ENCODE data around the gene LYL1.
"Not testable (repeated sequence)": the region's sequence is repeated elsewhere in the genome, so short reads cannot be mapped to it uniquely, and the experiment has no call there.

LYL1 gene

GRCh38 chr19:13102666-13103580 lies at the start of gene LYL1:
LYL1 (minus strand) TSS chr19:13102858; CDS start chr19:13101171, 1,687 bp downstream.
- no peak for DNase-seq

GRCh38 chr19:13151605-13152355 lies 49.1 kb upstream of the LYL1 start:
- DNase-seq: peak; percentile 97

GRCh38 chr19:13150931-13151604 lies 48.4 kb upstream of the LYL1 start:
- no peak for DNase-seq

GRCh38 chr19:13150187-13150930 lies 47.7 kb upstream of the LYL1 start, which contains the start of the genes IER2 and STX10:
IER2 (plus strand) TSS chr19:13150411; CDS start chr19:13153187, 2,776 bp downstream.
STX10 (minus strand) TSS chr19:13150375; CDS start chr19:13150173, 202 bp downstream.
- DNase-seq: peak; percentile 89

- DNase-seq: peak; percentile 23
These were observed 47.0 kb upstream of the LYL1 start for GRCh38 chr19:13149628-13150186.

GRCh38 chr19:13149173-13149627 lies 46.5 kb upstream of the LYL1 start:
- not testable (repeated sequence) for DNase-seq

- no peak for DNase-seq
These were observed 44.3 kb upstream of the LYL1 start for GRCh38 chr19:13146763-13147563.

- no peak for DNase-seq
These were observed 37.1 kb upstream of the LYL1 start for GRCh38 chr19:13139633-13140311.

GRCh38 chr19:13138916-13139198 lies 36.2 kb upstream of the LYL1 start:
- no peak for DNase-seq

GRCh38 chr19:13138171-13138915 lies 35.7 kb upstream of the LYL1 start:
- no peak for DNase-seq

- DNase-seq: no peak
These were observed 34.7 kb upstream of the LYL1 start for GRCh38 chr19:13137290-13137794.

- no peak for DNase-seq
These were observed 32.7 kb upstream of the LYL1 start for GRCh38 chr19:13135068-13136062.

GRCh38 chr19:13134626-13135025 lies 32.0 kb upstream of the LYL1 start:
- no peak for DNase-seq

- DNase-seq: no peak
These were observed 30.7 kb upstream of the LYL1 start for GRCh38 chr19:13133241-13133870.

GRCh38 chr19:13132471-13133180 lies 30.0 kb upstream of the LYL1 start:
- no peak for DNase-seq

GRCh38 chr19:13130886-13131490 lies 28.3 kb upstream of the LYL1 start:
- DNase-seq: no peak

- no peak for DNase-seq
These were observed 26.7 kb upstream of the LYL1 start for GRCh38 chr19:13129384-13129783.

Measured in COR-L47 (cell line).